Heart right ventricle (tissue), 16 donors: ENCODE results near the gene CDH13. TPM values are rescaled to one million over a fixed set of nuclear protein-coding genes. Genes with fewer than 3 reads are reported as not detected.

Experiments
- ATAC-seq, 8 donors: fragments of 200-7000 bp; cut with Tn5 transposase; one replicate each; pipeline ENCODE4 v1.9.1; 2020; ENCODE audit warnings: mild to moderate bottlenecking in 8 of 8, moderate library complexity in 8 of 8, moderate number of reproducible peaks in 1 of 8
- DNase-seq, 2 donors: peaks; one replicate each; pipeline ENCODE4 v3.0.0-alpha.2; 2020
- H3K27ac ChIP-seq, 10 donors: fragments of 200-600 bp; sonication (generic) in 2 of 10; one replicate each; pipeline versions ENCODE4 v1.5.0 to v1.8.0; 2020 to 2022; ENCODE audit warnings: mild to moderate bottlenecking in 3 of 10
- H3K27me3 ChIP-seq, 7 donors: fragments of 200-600 bp; one replicate each; pipeline ENCODE4 v1.8.0; 2021 to 2022; ENCODE audit warnings: mild to moderate bottlenecking in 2 of 7
- H3K36me3 ChIP-seq, 9 donors: fragments of 200-600 bp; sonication (generic) in 1 of 9; one replicate each; pipeline versions ENCODE4 v1.5.0 to v1.8.0; 2020 to 2022; ENCODE audit warnings: mild to moderate bottlenecking in 2 of 9
- H3K4me1 ChIP-seq, 9 donors: fragments of 200-600 bp; sonication (generic) in 1 of 9; one replicate each; pipeline versions ENCODE4 v1.5.0 to v1.8.0; 2020 to 2022; ENCODE audit warnings: mild to moderate bottlenecking in 4 of 9
- H3K4me3 ChIP-seq, 10 donors: fragments of 200-600 bp; sonication (generic) in 2 of 10; one replicate each; pipeline versions ENCODE4 v1.5.0 to v1.8.0; 2020 to 2022; ENCODE audit warnings: mild to moderate bottlenecking in 7 of 10, moderate library complexity in 2 of 10
- H3K9me3 ChIP-seq, 11 donors: fragments of 200-600 bp in 10 of 11; sonication (generic) in 2 of 11; one replicate each; pipeline versions ENCODE4 v1.5.0 to v1.8.0; 2013 to 2022; ENCODE audit warnings: mild to moderate bottlenecking in 2 of 11, control low read depth in 1 of 11, moderate library complexity in 1 of 11
- CTCF ChIP-seq, 9 donors: fragments of 200-600 bp; sonication (generic) in 2 of 9; IDR thresholded peaks; one replicate each; pipeline versions ENCODE4 v1.5.0 to v1.8.0; 2021 to 2022; ENCODE audit warnings: antibody characterized with exemption in 9 of 9, mild to moderate bottlenecking in 5 of 9, moderate library complexity in 1 of 9
- WGBS, 2 donors: extraction: QIAGEN DNeasy Blood & Tissue Kit; methylation state at CpG; one replicate each; pipeline ENCODE4 v1.1.7; 2013; ENCODE audit warnings: inconsistent platforms in 1 of 2; 5-methylcytosine and 5-hydroxymethylcytosine counted together
- intact Hi-C, 10 donors: fragments of 100-400 bp; cut with DNase I; formaldehyde crosslinking; loops; one replicate each; pipeline versions ENCODE4 v1.11.1 to v1.14.2; 2022
- polyA plus RNA-seq, 2 donors: library from polyadenylated mRNA; stranded (reverse); fragments of 200-250 nt; gene quantifications; one replicate each; pipeline ENCODE4 v1.2.3, GENCODE V29; 2013
- total RNA-seq, 10 donors: library from RNA; stranded (reverse); fragmentation: NEBNext Ultra II Directional in 3 of 10; extraction: Animal tissue kit (Norgen Biotek cat#: 25700) in 3 of 10; gene quantifications; one replicate each; pipeline versions ENCODE4 v1.2.1 to v1.2.4, GENCODE V29; 2021 to 2023
- donor health status: Arrhythmogenic right ventricular cardiomyopathy.
- donor health status: ischemic (EF 13 %, LVEDD 7.1; RV severe dilation, severe dysfunction).
- donor health status: healthy with polysubstance abuse.
- donor health status: DM: no; HTN: yes; CAD: no.
- donor health status: DM: no; HTN: no; CAD: no.
- donor health status: ischemic (EF 25% LVEDD 6.9; RV normal size, moderate dysfunction).
- donor health status: ischemic (EF 25% LVEDD 5.7; RV mildly dilated, moderate dysfunction).
- donor health status: healthy.
- donor health status: DM: yes; HTN: yes; CAD: no.
- donor health status: Ischemic cardiomyopathy.
- donor health status: ischemic (EF 35%, LVEDD 5.7; RV mildly dilated, moderate dysfunction).
- donor health status: nonischemic (EF 11% LVEDD 7.7; RV severe dilation, severe dysfunction).
- donor health status: DM: yes; HTN: yes; CAD: no.
- donor health status: PGD.
- donor health status: ischemic (EF 29% LVEDD 5.4; RV normal size, mild dysfunction).
- donor health status: nonischemic (EF 23%, LVEDD 6.1; RV moderate dilation, normal function).

CDH13 gene
- total and polyA plus RNA-seq, 12 donors, result 15.5 to 221 (median 168) TPM

DNA sequence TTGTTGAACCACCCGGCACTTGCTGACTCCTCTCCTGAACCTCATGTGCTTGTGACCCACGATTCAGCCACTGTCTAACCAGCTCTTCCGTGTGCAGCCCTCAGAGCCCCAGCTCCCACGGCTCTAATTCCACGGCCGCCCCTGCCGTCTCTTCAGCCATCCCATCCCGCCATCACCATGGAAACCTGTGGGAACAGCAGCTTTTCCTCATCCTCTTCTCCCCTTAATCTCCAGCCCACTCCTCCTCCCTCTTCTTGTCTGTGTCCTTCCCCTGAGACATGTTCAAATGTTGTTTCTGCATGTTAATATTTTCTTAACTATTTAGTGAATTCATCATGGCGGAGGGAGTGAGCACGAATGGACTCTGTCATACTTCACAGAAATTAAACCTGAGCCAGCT lies 285.2 kb downstream of the CDH13 start:
- Histone ChIP-seq H3K36me3 (no peaks in the 10 kb centered on the region), H3K9me3 (no peaks in the 10 kb centered on the region), H3K27ac (no peak overlapping the region), H3K27me3 (no peaks in the 10 kb centered on the region), H3K4me3 (no peak overlapping the region), H3K4me1 (peaks cover 0 to 15% (median 7%) of the 10 kb centered on the region in 9 donors)
- ATAC-seq, result no peak
- 76 to 86% methylated on average over 10 of the region's 10 CpGs for WGBS, 2 donors
- intact Hi-C loops, result no loop called here
- DNase-seq, result no peak
- TF ChIP-seq CTCF (IDR thresholded peaks at IDR 0.05), result no peak

DNA sequence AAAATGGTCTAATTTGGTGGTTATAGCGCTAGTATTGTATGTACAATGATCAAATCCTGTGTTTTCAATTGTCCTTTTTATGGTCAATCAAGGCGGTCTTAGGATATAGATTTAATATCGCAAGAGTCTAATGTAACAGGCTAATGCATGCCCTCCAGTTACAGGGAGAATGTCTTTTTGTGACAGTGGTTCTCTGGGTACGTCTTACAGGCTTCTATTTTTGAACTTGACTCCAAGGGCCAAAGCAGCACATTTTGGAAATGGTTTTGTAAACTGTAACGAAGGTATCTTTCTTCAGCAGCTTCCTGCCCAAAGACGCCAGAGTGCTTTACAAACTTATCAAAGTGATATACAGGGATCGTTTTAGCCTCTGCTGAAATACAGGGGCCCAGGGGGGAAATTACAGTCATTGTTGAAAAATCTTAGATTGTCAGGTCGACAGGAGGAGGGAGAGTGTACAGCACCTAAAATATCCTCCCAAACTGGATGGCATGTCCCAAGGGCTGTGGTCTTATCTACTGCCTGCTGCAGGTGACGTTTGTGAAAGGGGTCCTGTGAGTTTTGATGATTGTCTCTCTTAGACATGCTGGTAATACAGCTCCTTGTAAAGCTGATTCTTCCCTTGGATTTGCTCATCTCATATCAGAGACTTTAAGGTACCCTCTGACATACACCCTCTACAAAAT lies 288.5 kb downstream of the CDH13 start:
- 51 to 60% methylated on average over 9 of the region's 9 CpGs for WGBS, 2 donors
- no peak for DNase-seq
- Histone ChIP-seq H3K4me3 (no peak overlapping the region), H3K27ac (peak overlapping the region in 4 of 10 donors; percentile 9 to 41 (median 37)), H3K9me3 (peaks cover 0 to 1% (median 0%) of the 10 kb centered on the region in 11 donors), H3K36me3 (no peaks in the 10 kb centered on the region), H3K27me3 (no peaks in the 10 kb centered on the region), H3K4me1 (peaks cover 0 to 15% (median 7%) of the 10 kb centered on the region in 9 donors)
- no peak for TF ChIP-seq CTCF (IDR thresholded peaks at IDR 0.05)
- peak in 3 of 8 donors; percentile 49 to 75 (median 53) for ATAC-seq
- intact Hi-C loops, result no loop called here

GRCh38 chr16:82917886-82918595 lies 291.3 kb downstream of the CDH13 start:
- TF ChIP-seq CTCF (IDR thresholded peaks at IDR 0.05), result no peak
- H3K27me3 ChIP-seq, result no peaks in the 10 kb centered on the region
- no peak overlapping the region for H3K4me3 ChIP-seq
- 74 to 86% methylated on average over 5 of the region's 5 CpGs for WGBS, 2 donors
- ATAC-seq, result no peak
- no peak overlapping the region for H3K27ac ChIP-seq
- DNase-seq, result no peak
- H3K4me1 ChIP-seq, result peaks cover 0 to 15% (median 7%) of the 10 kb centered on the region in 9 donors
- intact Hi-C loops, result no loop called here
- H3K9me3 ChIP-seq, result peaks cover 0 to 13% (median 0%) of the 10 kb centered on the region in 11 donors
- no peaks in the 10 kb centered on the region for H3K36me3 ChIP-seq

DNA sequence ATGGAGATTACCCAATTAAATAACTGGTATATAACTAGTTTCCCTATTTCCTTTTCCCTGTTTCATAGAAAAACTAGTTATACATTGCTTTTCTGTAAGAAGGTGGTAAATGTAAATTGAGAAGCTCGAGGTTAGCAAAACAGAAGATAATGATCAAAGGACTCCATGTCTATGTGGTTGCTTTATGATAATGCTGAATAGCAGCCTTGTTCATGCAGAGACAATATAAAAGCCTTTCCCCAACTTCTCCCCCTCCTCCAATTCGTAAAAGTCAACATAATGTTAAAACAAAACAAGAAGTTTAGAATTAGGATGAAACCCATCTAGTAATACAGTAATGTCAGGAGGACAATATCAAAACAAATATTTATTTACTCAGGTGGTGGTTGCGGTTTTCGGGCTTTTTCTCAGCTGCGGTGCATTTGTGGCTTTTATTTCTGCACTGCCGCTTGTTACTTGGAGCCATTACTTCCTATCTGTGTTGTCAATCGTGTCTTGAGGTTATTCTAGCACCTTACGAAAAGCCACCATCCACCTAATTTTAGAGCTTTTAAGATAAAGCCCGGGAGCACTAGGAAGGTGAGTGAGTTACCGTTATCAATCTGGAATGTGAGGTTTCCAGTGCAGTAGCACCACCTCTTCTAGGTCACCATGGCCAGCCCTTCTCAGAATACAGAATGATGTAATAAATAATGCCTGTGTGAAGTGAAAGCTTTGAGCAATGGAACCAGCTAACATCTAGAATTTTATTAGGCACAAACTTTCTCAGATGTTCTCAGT lies 297.5 kb downstream of the CDH13 start:
- H3K4me1 ChIP-seq, result peaks cover 0 to 11% (median 0%) of the 10 kb centered on the region in 9 donors
- H3K4me3 ChIP-seq, result no peak overlapping the region
- DNase-seq (no peak), ATAC-seq (peak in 4 of 8 donors; percentile 11 to 76 (median 37))
- H3K36me3 ChIP-seq, result no peaks in the 10 kb centered on the region
- H3K9me3 ChIP-seq, result peaks cover 0 to 18% (median 0%) of the 10 kb centered on the region in 11 donors
- WGBS, 2 donors, result 57 to 59% methylated on average over 10 of the region's 10 CpGs
- no peak overlapping the region for H3K27ac ChIP-seq
- H3K27me3 ChIP-seq, result no peaks in the 10 kb centered on the region
- intact Hi-C loops, result no loop called here
- TF ChIP-seq CTCF (IDR thresholded peaks at IDR 0.05), result no peak
